ENCODE data around the gene SLCO3A1.

Gene SLCO3A1

DNA sequence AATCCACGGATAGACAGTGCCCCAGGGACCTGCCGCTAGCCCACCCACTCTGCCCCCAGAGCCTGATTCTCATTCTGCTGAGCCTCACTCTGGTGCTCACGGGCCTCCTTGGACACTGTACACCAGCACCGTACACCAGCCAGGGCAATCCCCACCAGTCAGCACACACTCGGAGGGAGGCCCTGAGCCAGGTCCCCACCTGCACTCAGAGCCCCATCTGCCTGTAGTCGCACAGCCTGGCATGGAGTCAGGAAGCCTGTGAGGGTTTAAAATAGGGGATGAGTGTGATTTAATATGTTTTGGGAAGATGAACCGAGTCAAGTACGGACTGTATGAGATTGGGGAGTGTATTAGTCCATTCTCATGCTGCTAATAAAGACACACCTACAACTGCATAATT lies 223.0 kb downstream of the SLCO3A1 start:
- FAIRE-seq, result no peak

DNA sequence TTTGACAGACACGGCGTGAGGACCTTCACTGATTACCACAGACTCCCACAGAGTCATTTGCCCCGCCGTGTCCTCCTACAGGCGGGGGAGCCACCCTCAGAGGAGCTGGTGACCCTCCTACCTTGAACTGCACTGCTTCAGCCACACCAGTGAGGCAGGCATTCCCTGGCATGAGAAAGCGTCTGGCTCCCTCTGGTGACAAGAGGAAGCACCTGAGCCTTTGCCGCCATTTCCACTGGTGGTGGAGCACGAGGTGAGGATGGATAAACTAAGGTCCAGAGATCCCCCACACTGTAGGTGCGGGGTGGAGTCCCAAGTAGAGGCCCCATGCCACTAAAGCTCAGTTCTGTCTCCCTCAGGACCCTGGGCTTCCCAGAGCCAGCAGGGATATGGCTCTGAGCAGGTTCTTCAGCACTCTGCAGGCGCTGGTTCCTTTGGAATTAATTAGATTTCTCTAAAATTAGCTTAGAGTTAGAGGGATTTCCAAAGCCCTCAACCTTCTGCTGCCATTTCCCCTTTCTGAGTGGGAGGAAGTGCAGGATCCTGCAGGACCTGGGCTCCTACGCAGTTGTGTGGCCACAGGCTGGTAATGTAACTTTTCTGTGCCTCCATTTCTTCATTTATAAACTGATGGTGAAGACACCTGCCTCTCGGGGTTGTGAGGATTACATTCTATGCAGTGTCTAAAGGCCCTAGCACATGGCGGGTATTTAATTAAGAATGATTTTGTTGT lies 224.0 kb downstream of the SLCO3A1 start:
- no peak for FAIRE-seq

DNA sequence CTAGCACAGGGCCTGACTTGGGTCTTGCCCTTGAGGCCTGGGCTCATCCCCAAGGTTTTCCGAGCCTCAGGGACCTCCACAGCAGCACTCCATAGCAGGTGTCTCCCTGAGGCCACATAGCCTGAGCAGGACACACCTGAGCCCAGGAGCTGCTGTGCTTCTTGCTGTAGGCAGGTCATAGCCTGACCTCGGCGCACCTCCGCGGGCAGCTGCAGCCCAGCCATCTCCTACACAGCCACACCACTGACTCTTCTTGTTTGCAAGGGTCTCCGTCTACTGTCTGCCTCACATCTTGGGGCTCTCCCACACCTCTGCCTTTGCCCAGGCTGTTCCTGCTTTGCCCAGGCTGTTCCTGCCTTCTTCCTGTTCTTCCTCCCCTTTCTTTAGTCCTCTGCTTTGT lies 224.8 kb downstream of the SLCO3A1 start:
- FAIRE-seq, result no peak

DNA sequence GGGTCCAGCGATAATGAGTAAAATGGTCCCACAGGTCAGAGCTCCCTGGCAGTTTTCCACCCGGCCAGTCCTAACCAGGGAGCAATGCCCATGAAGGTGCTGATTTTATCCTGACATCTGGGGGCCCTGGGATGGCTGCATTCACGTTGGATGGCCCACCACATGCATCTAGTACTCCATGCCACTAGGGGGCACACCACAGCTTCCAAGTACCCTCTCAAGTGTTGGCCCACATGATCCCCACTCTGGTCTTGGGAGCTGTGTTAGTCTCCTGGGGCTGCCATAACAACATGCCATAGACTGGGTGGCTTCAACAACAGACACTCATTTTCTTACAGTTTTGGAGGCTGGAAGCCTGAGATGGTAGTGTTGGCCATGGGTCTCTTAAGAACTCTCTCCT lies 225.5 kb downstream of the SLCO3A1 start:
- FAIRE-seq, result no peak

DNA sequence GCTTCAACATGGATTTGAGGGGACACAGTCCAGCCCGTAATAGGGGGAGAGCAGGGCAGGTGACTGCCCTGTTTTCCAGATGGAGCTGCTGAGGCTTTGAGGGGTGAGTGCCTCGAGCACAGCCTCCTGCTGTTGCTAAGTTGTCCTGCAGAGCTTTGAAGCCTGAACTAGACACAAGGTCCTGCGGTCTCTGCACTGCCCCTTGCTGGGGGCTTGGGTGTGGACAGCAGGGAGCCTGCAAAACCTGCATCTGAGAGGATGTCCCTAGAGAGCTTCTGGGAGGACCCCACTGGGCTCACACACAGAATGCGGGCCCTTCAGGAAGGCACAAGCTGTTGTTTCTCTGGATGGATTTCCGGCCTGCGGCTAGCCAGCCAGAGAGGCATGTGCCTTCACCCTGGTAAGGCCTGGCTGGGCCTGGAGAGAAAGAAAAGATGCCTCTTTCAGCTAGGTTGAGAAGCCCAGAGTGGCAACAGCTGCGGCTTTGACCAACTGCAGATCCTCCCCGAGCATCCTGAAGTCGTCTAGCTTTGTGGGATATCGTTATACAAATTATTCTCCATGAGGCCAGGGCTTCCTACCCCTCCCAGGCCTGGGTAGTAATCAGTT lies 226.2 kb downstream of the SLCO3A1 start:
- FAIRE-seq, result no peak

DNA sequence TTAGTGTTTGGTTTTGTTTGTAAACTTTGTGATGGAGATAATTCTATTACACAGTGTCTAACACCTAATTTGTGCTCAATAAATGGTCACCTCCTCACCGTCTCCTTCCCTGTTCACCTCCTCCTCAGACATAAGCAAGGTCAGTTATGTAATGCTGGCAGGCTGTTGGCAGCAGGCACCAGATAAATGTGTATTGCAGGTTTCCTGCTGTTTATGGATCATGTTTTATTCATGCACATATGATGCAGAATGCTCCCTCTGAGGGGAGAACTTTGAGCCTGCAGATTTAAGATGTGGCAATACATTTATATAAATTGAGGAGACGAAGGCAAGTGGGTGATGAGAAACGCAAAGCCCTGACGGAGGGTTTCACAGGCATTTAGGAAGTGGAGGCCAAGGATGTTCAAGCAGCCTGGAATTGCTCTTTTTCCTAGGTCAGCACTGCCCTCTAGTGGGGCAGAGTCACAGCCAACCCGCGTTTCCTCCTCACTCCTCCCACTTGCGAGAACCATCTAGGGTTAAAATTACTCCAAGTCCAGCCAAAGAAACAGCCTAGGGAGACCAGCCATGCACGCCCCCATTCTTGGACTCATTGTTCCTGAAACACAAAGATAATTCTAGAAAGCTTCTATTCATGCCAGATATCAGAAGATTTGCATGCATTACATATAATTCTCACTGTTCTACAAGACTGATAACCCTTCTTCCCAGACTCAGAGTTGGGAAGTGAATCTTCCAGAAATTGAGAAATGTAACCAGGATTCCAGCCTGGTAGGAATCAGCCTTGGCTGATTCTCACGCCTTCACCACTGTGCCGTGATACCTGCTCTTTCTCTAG lies 228.7 kb downstream of the SLCO3A1 start:
- FAIRE-seq, result no peak

DNA sequence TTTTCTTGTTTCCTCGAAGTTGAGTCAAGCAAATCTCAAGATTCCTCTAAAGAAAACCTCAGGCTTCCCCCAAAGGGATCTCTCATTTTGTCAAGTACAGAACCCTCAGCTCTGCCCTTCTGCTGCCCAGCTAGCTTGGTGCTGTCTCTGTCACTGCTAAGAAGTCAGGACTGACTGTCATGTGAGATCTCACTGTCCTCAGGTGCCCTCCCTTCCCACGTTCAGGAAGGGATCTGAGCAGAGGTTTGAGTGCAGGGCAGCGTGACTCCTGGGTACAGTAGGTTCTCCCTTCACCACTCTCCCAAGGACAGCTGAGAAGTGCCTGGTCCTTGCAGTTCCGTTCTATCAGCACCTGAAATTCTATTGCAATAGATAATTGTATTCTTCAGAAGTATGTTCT lies 229.7 kb downstream of the SLCO3A1 start:
- no peak for FAIRE-seq

DNA sequence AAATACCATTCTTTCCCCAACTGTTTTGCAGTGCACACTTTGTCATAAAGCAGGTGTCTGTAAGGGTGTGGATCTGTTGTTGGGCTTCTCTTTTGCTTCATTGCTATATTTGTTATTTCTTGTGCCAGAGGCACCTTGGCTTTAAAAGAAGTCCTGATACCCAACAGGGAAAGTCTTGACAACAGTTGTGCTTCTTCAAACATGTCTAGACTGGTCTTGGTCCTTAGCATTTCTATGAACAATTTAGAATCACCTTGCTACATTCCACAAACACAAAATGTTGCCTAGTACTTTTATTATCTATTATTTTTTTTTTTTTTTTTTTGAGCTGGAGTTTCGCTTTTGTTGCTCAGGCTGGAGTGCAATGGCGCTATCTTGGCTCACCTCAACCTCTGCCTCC lies 233.7 kb downstream of the SLCO3A1 start:
- no peak for FAIRE-seq

DNA sequence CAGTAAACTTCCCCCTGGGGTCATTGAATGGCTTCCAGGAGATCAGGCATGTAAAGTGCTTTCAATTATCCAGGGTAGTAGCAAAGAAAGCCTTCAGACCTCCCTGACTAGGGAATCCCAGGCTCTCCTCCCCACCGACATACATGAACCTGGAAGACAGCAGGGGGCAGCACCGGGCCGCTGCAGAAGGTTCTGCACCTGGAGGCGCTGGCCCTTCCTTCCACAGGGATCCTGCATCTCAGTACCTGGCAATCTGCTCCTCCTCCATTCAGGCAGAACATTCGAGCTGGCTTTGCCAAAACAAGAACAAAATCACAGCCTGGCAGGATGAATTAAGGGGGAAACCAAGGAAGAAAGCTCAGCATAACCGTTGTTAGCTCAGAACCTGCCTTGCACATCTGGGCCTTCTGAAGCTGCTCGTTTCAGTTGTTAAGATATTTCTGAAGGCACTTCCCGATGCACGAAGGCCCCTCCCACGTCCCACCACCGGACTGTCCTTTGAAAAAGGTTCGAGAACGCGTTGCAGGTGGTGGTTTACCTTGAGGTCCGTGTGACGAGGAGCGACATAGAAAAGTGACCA lies 237.7 kb downstream of the SLCO3A1 start:
- no peak for FAIRE-seq

DNA sequence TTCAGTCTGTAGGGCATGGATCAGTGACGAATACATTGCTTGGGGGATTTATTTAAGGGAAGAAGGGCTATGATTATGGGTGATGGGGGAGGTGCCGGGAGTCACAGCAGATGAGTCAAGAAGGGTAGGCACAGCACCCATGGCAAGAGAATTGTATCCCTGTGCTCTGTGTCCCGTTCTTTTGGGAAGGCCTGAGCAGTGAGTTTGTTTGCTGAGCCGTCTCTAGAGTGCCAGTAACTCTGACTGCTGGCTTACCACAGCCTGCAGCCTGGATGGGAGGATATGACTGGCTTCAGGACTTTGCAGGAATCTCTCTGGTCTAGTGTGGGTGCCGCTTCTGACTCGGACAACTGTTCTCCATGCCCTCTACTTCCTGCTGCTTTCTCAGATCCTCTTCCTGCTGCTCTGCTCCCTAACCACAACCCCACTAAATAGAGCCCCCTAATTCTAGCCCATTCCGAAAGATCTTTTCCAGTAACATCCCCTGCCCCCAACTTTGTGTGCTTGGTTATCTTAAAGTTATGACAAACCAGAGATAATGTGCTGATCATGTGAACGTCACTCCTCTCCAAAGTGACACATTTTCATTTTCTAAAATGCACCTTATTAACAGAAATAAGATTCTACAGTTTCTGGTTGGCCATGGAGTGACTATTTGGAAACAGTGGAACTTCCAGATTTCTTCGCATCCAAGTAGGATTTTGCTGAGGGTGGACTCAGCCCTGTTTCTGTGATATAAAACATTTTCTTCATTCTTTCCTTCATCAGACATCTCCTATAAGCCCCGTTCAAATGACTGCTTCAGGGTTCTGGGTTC lies 239.0 kb downstream of the SLCO3A1 start:
- no peak for FAIRE-seq

DNA sequence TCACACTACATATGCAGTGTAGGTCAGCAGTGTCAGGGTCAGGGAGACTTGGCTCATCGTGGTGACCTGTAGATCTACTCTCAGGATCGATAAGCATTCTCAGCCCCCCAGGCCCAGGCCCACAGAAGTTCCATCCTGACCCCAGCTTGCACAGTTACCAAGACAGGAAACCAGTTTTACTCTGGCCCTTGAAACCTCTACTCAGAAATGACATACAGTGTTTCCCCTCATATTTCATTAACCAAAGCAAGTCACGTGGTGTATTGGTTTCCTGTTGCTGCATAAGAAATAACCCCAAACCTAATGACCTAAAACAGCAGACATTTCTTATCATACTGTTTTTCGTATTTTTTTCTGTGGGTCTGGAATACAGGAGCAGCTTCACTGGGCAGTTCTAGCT lies 242.2 kb downstream of the SLCO3A1 start:
- FAIRE-seq, result no peak

DNA sequence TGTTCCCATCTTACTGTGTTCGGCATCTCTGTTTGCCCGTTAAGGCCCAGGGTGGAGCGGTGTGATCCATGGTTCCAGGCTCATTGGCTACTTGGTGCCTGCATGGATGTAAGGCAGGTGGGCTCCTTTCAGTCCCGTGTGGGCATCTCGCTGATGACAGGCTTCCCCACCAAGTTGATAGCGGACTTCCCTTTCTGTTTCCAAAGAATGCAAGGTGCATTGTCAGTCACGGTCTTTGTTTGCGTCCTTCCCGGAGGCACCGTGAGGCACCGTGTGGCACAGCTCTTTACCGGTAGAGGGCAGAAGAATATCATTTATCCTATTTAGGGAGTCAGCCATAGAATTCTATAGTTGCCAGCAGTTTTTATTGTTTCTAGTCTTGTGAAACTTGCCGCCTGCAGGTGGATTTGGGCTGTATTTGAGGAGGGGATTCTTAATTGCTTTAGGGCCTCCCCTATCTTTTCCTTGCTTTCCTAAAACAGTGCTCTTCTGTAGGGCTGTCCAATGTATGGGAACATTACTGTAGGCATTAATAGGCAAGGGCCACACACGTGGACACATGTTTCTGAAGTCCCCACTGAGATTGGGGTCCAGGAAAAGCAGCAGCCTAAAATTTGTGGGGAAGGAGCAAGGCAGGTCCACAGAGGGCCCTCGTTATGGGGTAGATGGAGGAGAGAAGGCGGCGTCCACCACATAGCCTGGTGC lies 244.1 kb downstream of the SLCO3A1 start:
- no peak for FAIRE-seq

DNA sequence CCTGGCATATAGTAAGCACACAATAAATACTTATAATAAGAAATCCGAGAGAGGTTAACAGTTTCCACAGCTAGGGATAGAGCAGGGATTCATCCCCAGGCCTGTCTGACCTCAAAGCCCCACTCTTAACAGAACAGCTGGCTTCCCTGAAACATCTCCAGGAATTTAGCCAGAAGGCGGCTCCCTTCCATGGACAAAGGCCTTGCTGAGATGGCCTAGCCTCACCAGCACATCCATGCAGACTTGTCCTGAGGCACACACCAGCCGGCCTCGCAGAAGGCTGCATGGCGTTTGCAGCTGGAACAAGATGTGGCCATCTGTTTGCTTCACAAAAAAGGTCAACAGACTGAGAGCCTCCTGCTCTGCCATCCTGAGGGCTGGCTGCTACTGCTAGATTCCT lies 245.4 kb downstream of the SLCO3A1 start:
- FAIRE-seq, result no peak

DNA sequence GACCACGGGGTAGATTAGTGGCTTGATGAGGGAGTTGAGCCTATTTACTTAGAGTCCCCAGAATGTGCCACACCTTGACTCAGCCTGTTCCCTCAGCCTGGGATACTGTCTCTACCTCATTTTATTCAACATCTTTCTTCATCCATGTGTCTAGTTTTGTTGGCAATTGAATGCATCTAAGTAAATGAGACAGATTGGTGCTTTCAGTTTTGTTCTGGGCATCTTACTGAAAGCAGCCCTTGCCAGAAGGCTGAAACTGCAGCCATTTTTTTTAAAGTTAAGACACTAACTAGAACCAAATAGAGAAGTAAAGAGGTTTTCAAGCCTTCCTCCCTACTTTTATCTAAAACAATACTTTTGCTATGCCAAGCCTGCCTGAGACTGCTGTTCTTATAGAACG lies 246.8 kb downstream of the SLCO3A1 start:
- no peak for FAIRE-seq

DNA sequence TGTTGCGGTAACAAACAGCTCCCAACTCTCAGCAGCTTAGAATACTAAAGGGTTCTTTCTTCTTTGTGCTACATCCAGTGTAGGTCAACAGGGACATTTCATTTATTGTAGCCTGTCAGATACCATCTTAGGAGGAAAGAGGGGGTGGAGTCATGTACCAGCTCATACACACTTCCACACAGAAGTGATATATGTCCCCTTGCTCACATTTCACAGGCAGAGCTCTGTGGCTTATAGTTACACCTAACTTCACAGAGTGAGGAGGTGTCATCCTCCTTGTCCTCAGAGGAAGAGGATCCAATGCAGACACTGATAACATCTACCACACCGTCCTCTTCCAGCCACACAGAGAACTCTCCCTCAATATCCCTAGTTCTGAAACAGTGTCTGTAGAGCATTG lies 247.2 kb downstream of the SLCO3A1 start:
- no peak for FAIRE-seq

DNA sequence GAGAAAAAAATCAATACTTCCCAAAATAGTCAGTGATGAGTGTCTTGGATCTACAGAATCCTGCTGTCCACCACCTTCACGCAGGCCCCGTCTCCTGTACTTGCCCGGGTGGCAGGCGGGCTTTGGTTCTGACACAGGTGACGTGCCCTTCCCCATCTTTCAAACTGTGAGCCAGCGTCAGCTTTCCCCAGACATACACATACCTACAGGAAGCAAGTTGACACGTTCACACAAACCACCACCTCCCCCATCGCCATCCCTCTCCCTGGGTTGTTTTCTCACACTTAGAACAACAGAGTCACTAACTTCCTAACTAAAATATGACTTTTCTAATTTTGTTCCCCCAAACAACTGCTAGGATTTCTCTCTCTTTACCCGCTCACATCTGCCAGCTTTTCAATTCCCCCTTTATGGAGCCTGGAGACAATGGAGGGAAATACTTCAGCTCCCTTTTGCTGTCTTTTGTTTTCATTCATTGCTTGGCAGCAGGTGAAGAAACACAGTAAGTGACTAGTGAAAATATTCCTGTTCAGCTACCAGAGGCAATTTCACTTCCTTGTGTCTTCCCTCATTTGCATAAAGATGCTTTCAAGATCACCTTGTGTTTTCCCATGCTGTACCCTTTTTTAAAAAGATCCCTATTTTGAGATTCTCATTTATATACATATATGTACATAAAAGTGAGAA lies 248.3 kb downstream of the SLCO3A1 start:
- no peak for FAIRE-seq

DNA sequence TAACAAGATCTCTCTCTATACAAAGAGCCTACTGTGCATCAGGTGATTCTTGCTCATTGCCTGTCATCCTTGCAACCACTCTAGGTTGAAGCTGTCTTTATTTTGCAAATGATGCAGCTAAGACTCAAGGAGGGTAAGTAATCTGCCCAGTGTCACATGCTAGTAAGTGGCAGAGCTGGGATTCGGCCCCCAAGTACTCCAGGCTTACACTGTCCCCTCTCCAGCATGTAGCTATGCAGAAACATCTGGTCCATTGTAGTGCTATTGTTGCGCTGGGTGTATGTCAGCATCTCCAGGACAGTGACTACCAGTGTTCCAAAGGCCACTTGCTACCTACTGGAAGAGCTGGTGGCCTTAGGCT lies 248.9 kb downstream of the SLCO3A1 start:
- no peak for FAIRE-seq

DNA sequence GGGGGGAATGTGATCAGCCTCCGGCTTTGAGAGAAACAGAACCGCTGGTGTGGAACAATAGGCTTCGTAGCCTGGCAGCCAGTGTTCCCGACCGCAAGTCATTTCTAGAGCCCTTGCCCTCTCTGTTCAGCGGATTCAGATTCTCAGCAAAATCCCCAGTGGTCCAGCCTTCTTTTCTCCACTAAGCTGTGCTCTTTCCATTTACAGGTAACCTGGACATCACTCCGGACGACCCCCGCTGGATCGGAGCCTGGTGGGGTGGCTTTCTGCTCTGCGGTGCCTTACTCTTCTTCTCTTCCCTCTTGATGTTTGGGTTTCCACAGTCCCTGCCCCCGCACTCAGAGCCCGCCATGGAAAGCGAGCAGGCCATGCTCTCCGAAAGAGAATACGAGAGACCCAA lies 250.6 kb downstream of the SLCO3A1 start:
- FAIRE-seq, result no peak

DNA sequence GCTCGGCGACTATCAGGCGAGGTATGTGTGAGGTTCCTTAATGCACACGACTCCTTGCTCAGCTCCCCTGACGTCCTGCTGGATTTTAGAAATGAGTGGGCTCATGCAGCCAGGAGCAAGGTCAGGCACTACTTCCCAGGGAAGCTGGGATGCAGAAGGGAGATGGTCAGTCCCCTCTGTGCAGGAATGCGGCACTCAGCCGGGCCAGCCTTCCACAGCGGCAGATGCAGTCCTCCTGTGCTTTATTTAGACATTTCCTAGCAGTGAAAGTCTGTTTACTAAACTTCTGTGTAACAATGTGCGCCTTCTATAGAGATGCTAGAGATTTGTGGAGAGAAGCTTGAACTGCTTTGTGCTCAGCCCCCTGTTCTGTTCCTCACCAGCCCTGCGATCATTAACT lies 252.1 kb downstream of the SLCO3A1 start:
- FAIRE-seq, result no peak

DNA sequence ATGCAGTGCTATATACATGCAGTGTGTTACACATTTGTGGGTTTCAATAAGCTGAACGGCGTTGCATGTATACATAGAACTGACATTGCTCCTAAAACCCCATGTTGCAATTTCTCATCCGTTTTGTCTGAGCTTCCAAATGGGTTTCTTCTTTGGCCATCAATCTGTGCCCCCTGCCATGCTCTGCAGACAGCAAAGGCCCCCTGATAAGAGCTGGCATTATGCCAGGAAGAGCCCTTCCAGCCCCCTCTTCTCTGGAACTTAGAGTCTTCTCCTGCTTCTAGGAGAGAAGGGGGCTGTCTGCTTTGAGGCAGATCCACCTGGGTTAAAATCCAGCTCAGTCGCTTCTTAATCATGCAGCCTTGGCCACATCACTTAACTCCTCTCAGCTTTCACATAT lies 254.0 kb downstream of the SLCO3A1 start:
- FAIRE-seq, result no peak

DNA sequence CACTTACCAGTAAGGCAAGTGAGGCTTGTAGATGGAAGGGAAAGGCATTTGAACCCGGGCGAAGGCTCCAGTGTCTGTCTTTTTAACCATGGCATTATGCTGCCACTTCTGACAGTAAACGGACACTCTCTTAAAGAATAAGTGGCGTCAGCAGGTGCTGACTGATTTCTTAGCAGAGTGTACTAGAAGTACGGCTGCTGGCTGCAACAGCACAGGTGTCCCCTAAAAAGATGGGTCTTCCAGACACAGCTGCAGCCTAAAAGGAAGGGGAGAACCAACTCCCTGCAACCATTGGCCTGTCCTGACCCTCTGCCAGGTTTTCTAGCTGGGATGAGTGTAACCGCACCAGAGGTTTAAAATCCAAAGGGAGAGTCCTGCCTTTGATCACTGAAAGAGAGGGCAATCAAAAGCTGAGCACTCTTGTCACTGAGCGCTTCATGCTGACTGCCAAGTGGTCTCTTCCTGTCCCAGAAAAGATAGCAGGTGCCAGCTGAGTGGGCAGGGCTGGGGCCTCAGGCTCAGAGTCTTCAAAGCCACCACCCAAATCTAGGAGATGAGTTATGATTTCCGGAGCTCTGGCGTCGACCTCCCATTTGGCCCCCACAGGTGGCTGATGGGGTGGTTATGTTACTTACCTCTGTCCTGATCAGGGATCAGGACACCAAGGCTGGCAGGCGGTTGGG lies 255.8 kb downstream of the SLCO3A1 start:
- no peak for FAIRE-seq
